ENCODE measurements around the gene MEG3.

DNA sequence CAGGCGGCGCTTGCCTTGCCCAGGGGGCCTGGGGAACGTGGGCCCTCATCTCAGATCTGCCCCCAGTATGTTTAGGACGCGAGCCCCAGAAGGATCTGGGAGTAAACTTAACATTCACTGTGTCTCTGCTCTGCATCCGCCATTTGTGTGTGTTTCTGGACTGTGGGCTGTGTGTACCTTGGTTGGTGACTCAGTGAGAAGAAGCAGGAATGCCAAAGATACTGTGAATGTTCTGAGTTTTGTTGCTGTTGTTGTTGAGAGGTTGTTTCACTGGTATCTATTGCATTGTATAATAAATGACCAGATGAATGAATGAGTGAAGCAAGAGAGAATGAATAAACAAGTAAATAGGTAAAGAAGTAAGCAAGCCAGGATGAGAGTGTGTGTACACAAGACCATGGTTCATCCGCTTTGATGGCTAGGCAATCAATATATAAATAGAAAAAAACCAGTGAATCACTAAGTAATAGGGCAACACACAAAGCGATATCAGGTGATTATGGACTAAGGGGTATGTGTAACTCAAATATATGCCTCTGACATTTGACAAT, 20.5 kb downstream of the MEG3 start:
- TF ChIP-seq EZH2 (IDR thresholded peaks at IDR 0.05) (no peak), POLR2AphosphoS5 (IDR thresholded peaks at IDR 0.05; ENCODE audit: borderline replicate concordance, low read depth, low read length) (no peak), FOXP2 (optimal IDR thresholded peaks at IDR 0.05; ENCODE audit: control extremely low read depth, extremely low read length, insufficient read depth) (no peak)

Measured in SK-N-MC (cell line).